Lower leg skin (tissue), 3 donors: ENCODE data around the gene MMRN2.

Source experiments
- POLR2A ChIP-seq, 2 donors: fragments of 450-650 bp; IDR thresholded peaks; one replicate each; pipeline ENCODE4 v1.6.1; 2016 to 2017; ENCODE audit warnings: antibody characterized with exemption in 2 of 2, mild to moderate bottlenecking in 1 of 2, moderate library complexity in 1 of 2
- TF ChIP-seq, protein P1 (sequence below), 3 donors: fragments of 450-650 bp; IDR thresholded peaks; one replicate each; pipeline ENCODE4 v1.5.1; 2016; ENCODE audit warnings: antibody characterized with exemption in 3 of 3, mild to moderate bottlenecking in 3 of 3, moderate library complexity in 2 of 3

DNA sequence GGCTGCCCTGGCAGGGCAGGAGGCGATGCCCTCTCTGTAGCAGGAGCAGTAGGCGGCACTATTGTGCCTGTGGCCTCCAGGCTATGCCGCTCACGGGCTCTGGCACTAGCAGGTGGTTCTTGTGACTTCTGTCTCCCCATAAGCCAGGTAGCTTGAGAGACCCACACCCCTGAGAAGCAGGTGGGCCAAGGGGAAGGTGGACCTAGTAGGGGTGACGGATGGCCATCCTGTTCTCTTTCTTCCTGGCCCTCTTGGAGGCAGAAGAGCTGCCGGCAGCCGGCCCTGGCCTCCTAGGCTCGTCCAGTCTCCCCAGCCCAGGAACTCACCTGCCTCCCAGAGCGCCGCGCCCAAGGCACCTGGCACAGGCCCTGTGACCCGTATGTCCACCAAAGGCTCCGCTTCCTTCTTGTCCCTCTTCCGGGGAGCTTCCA is 15.4 kb downstream of the MMRN2 start:
- TF ChIP-seq, protein P1, sequence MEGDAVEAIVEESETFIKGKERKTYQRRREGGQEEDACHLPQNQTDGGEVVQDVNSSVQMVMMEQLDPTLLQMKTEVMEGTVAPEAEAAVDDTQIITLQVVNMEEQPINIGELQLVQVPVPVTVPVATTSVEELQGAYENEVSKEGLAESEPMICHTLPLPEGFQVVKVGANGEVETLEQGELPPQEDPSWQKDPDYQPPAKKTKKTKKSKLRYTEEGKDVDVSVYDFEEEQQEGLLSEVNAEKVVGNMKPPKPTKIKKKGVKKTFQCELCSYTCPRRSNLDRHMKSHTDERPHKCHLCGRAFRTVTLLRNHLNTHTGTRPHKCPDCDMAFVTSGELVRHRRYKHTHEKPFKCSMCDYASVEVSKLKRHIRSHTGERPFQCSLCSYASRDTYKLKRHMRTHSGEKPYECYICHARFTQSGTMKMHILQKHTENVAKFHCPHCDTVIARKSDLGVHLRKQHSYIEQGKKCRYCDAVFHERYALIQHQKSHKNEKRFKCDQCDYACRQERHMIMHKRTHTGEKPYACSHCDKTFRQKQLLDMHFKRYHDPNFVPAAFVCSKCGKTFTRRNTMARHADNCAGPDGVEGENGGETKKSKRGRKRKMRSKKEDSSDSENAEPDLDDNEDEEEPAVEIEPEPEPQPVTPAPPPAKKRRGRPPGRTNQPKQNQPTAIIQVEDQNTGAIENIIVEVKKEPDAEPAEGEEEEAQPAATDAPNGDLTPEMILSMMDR (IDR thresholded peaks at IDR 0.05), result no peak
- no peak for TF ChIP-seq POLR2A (IDR thresholded peaks at IDR 0.05)
